ENCODE results near the gene SUN3.
"Not testable (repeated sequence)": the region's sequence is repeated elsewhere in the genome, so short reads cannot be mapped to it uniquely, and the experiment has no call there.

The SUN3 gene

DNA sequence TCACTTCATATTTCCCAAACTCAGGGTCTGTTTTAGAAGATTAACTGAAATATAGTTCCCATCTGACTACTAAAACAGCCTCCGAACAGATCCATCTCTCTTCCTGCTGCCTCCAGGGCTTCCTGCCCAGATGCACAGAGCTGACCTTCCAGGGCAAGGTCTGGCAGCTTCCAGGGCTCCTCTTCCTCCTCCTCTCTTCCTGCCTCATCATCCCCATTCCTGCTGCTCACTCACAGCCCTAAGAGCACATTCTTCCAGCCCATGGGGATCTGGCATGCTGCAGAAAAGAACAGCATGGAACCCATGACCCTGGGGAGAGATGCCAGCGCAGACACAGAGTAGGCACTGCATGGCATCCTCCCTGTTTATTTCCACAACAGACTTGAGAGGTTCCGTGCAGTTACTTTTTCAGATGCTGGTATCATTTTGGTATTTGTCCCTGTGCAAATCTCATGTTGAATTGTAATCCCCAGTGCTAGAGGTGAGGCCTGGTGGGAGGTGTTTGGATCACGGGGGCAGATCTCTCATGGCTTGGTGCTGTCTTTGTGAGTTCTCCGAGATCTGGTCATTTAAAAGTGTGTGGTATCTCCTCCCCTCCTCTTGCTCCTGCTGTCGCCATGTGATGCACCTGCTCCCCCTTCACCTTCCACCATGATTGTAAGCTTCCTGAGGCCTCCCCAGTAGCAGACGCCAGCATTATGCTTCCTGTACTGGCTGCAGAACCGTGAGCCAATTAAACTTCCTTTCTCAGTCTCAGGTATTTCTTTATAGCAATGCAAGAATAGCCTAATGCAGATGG is 85.0 kb downstream of the SUN3 start:
- DNase-seq (ENCODE audit: low read depth): no peak

DNA sequence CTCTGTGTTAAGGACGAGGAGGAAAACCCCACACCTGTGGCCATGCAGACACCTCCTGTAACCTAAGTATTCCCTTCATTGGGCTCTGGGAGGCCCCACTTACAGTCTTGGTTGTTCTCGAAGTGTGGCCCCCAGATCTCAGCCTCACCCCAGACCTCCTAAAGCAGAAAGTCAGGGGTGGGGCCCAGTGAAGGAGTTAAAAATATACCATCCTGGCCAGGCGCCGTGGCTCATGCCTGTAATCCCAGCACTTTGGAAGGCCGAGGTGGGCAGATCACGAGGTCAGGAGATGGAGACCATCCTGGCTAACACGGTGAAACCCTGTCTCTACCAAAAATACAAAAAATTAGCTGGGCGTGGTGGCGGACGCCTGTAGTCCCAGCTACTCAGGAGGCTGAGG is 86.3 kb downstream of the SUN3 start:
- DNase-seq (ENCODE audit: low read depth): not testable (repeated sequence)

DNA sequence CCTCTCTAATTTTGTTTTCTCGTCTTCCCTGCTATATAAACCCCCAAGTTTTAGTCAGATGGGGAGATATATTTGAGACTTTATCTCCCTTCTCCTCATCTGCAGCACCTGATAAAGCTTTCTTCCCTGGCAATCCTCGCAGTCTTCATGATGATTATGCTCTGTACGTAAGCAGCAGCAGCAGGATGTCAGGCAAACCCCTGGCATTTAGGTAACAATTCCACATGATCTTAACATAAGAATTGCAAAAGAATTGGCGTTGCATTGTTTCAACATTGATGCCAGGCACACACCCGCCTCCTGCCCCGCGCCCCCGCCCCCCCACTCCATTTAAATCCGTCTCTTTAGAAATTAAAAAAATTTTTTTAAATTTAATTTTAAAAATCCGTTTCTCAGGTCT is 86.8 kb downstream of the SUN3 start:
- DNase-seq (ENCODE audit: low read depth): no peak

DNA sequence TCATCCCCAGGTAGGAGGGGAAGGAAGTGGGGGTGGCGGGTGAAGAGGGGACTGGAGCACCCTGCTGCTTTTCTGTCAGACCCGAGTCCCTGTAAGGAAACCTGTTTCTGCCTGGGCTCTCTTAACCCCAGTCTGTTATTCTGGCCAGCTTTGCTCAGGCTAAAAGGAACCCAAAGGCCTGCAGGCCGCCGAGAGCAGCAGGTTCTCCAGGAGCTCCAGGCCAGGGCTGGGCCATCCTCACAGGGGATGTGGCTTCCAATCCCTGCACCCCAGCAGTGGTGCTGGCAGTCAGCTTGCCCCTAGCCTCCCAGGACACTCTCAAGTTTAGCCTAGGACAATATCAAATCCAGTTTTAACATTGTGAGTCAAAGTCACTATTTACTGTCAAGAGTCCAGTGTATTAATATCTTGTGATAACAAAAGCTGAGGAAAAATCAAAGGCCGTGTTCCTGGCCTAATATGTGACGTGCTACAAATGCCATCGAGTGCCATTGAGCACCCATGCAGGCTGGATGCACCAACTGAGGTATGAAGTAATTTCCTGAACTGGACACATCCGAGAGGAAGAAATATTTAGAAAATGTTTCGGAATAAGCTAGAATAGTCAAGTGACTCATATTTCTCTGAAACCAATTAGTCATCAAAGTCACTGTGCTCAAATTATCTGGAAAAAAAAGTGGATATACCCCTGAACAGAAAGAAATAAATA is 87.6 kb downstream of the SUN3 start:
- no peak for DNase-seq (ENCODE audit: low read depth)

DNA sequence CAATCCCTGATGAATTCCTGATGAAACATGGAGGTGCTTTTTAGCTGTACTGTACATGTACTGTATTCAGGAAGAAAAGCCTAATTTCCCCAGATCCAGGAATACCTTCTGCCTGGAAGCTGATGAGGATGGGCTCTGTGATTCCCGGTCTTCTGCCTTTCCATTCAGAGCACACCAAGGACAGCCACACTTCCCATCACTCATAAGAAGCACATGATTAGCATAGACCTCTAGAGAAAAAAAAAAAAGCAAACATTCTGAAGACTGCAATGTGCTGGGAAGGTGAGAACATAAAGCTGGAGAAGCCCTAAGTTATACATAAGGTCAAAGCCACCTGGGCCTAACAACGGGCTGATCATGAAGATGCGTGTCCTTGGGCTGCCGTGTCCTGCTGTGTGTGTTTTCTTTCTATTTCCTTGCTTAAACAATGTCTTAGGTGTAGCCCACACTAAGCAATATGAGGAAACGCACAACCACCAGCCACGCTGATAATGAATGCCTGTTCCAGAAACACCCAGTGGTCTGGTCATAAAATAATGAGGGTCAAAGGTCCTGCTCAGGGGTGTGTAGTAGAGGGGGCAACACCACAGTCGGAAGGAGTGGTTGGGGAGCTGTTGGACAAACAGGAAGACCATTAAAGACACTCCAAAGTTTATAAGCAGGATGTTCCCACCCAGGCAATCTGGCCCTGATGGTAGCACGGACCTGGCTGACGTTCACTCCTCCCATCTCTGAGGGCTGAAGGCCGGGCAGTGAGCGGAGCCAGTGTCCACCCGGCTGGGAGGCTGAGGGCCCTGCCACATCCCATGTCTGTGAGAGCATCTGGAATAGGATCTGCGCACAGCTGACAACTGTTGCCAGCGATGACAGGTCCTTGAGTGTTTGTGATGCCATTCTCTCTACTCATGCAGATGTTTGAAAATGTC is 88.6 kb downstream of the SUN3 start:
- no peak for DNase-seq (ENCODE audit: low read depth)

DNA sequence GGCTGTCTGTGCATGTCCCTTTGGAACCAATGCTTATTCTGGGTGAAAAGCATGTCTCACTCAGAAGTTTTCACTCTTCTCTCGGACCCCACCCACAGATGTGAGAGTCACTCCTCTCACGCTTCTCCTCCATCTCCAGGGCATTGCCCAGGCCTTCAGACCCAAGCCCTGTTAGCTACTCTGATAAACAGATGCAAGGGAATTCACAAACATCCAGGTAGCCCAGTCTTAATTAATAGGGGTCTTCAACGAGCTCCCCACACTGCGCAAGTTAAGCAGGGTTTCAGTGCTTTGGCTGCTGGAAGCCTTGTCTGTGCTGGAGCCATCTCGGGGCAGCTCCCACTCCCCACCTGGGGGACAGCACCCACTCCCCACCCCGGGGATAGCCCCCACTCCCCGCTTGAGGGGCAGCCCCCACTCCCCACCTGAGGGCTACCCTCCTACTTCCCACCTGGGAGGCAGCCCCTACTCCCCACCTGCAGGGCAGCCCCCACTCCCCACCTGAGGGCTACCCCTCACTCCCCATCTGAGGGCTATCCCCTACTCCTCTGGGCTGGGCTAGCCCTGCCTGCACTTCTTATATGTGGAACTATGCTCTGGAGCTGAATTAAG is 89.4 kb downstream of the SUN3 start:
- DNase-seq (ENCODE audit: low read depth): no peak

DNA sequence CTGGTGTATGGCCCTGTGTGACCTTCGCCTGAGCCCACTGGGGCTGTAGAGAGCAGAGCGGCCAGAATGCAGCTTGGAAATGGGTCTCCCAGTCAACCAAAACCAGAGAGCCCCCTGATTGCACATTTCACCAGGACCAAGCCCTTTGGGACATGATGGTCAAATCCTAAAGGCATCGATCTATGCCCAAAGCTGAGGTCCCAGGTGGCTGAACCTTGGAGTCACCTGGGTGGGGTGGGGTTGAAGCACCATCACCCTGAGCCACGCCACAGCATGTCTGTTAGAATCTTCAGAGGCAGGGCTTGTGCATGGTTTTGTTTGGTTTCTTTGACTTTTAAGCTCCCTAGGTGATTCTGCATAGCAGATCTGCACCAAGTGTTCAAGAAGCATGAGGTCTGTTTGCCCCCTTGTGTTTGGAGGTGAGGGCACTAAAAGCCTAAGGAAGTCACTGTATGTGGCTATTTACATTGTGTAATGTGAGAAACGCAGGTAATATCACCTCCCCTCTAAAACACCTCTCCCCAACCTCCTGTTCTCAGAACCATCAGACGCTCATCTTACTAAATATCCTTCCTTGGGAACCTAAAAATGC is 90.2 kb downstream of the SUN3 start:
- no peak for DNase-seq (ENCODE audit: low read depth)

DNA sequence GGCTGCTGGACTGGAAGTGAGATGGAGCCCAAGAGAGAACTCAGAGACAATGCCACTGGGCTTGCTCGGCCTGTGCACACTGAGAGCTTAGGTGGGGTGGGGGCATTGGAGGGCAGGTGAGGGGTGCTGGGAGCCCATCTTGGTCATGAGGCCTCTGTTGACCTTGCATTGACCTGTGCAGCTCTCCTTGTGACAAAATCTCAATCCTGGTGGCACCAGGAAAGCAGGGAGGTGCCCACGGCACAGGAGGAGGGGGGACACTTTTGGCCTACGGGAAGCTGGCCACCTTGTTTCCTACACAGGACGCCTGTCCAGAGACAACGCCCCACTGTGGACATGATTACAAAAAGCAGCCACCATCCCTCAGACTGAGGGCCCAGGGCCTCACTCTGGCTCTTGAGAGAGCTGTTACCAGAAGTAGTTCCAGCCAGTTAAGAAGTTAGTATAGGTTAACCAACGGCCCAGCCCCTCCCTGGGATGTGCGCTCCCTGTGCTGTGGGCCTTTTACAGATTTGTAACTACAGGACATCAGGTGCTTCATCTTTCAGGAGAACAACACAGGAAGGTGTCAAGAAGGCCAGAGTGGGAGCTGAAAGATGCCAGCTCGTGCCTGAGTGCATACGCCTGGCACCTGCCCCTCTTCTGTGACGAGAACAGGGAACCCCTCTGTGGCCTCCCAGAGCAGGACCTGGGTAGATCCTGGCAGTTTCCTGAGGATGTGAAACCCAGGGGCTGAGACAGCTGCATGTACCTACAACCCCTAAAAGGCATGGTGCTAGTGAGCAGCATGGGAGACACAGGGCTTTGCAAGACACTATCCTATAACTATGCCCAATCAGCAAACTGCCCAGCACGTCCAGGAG is 91.0 kb downstream of the SUN3 start:
- DNase-seq (ENCODE audit: low read depth): no peak

All from activated T-cell treated with anti-CD3 and anti-CD28 coated beads for 1 hour (primary cell).